Measurements from ENCODE around the gene KIAA0753.

DNA sequence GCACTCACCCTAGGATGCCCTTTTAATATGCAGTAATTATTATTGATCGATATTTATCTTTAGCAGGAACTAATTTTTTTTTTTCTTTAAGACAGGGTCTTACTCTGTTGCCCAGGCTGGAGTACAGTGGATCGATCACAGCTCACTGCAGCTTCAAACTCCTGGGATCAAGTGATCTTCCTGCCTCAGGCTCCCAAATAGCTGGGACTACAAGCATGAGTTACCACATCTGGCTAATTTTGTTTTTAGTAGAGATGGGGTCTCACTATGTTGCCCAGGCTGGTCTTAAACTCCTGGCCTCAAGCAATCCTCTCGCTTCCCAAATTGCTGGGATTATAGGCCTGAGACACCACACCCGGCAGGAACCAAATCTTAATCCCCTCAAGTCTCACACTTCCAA lies 29.3 kb downstream of the KIAA0753 start:
- TF ChIP-seq, protein P1, sequence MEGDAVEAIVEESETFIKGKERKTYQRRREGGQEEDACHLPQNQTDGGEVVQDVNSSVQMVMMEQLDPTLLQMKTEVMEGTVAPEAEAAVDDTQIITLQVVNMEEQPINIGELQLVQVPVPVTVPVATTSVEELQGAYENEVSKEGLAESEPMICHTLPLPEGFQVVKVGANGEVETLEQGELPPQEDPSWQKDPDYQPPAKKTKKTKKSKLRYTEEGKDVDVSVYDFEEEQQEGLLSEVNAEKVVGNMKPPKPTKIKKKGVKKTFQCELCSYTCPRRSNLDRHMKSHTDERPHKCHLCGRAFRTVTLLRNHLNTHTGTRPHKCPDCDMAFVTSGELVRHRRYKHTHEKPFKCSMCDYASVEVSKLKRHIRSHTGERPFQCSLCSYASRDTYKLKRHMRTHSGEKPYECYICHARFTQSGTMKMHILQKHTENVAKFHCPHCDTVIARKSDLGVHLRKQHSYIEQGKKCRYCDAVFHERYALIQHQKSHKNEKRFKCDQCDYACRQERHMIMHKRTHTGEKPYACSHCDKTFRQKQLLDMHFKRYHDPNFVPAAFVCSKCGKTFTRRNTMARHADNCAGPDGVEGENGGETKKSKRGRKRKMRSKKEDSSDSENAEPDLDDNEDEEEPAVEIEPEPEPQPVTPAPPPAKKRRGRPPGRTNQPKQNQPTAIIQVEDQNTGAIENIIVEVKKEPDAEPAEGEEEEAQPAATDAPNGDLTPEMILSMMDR (conservative IDR thresholded peaks at IDR 0.05; ENCODE audit: low read length), result no peak
- no peak for TF ChIP-seq EZH2phosphoT487 (IDR thresholded peaks at IDR 0.05; ENCODE audit: borderline replicate concordance, low read depth, low read length)

All from OCI-LY7 (cell line).